Left lung (tissue), 10 donors: ENCODE data around the gene ADCY6. TPM values are rescaled to one million over a fixed set of nuclear protein-coding genes. Genes with fewer than 3 reads are reported as not detected.

Experiments
- ATAC-seq: fragments of 200-7000 bp; cut with Tn5 transposase; one replicate; pipeline ENCODE4 v1.9.1; 2020; ENCODE audit warnings: moderate library complexity
- DNase-seq, 4 donors: peaks; one replicate each; pipeline ENCODE4 v3.0.0-alpha.2; 2013 to 2020
- H3K27ac ChIP-seq, 2 donors: fragments of 200-600 bp; sonication (generic) in 1 of 2; one replicate each; pipeline versions ENCODE4 v1.5.0 to v1.8.0; 2020 to 2021
- H3K27me3 ChIP-seq, 2 donors: fragments of 200-600 bp; sonication (generic) in 1 of 2; one replicate each; pipeline versions ENCODE4 v1.5.0 to v1.8.0; 2020 to 2021
- H3K36me3 ChIP-seq, 2 donors: fragments of 200-600 bp; sonication (generic) in 1 of 2; one replicate each; pipeline versions ENCODE4 v1.5.0 to v1.8.0; 2020 to 2021
- H3K4me1 ChIP-seq, 2 donors: fragments of 200-600 bp; one replicate each; pipeline ENCODE4 v1.8.0; 2021
- H3K4me3 ChIP-seq, 2 donors: fragments of 200-600 bp; sonication (generic) in 1 of 2; one replicate each; pipeline versions ENCODE4 v1.5.0 to v1.8.0; 2020 to 2021; ENCODE audit warnings: mild to moderate bottlenecking in 1 of 2
- H3K9me3 ChIP-seq, 2 donors: fragments of 200-600 bp; sonication (generic) in 1 of 2; one replicate each; pipeline versions ENCODE4 v1.5.0 to v1.8.0; 2020 to 2021
- intact Hi-C, 2 donors: fragments of 100-400 bp; cut with DNase I; formaldehyde crosslinking; loops; one replicate each; pipeline versions ENCODE4 v1.11.2 to v1.14.2; 2022
- polyA plus RNA-seq, 6 donors: library from polyadenylated mRNA; unstranded; fragments of 120-200 nt; gene quantifications; one replicate each; pipeline ENCODE4 v1.2.1, GENCODE V29; 2013; ENCODE audit not compliant: insufficient read length in 6 of 6
- total RNA-seq, 2 donors: library from RNA; stranded (reverse); fragmentation: NEBNext Ultra II Directional; extraction: Animal tissue kit (Norgen Biotek cat#: 25700); gene quantifications; one replicate each; pipeline ENCODE4 v1.2.1, GENCODE V29; 2021
- TF ChIP-seq, protein P1 (sequence below), 2 donors: fragments of 200-600 bp; sonication (generic) in 1 of 2; IDR thresholded peaks; one replicate each; pipeline versions ENCODE4 v1.5.0 to v1.8.0; 2021; ENCODE audit warnings: antibody characterized with exemption in 2 of 2
- donor health status: DM: no; HTN: yes; CAD: no.
- donor health status: DM: no; HTN: no; CAD: no.

Gene ADCY6
- total and polyA plus RNA-seq, 8 donors, result 33.0 to 67.0 (median 56.3) TPM

DNA sequence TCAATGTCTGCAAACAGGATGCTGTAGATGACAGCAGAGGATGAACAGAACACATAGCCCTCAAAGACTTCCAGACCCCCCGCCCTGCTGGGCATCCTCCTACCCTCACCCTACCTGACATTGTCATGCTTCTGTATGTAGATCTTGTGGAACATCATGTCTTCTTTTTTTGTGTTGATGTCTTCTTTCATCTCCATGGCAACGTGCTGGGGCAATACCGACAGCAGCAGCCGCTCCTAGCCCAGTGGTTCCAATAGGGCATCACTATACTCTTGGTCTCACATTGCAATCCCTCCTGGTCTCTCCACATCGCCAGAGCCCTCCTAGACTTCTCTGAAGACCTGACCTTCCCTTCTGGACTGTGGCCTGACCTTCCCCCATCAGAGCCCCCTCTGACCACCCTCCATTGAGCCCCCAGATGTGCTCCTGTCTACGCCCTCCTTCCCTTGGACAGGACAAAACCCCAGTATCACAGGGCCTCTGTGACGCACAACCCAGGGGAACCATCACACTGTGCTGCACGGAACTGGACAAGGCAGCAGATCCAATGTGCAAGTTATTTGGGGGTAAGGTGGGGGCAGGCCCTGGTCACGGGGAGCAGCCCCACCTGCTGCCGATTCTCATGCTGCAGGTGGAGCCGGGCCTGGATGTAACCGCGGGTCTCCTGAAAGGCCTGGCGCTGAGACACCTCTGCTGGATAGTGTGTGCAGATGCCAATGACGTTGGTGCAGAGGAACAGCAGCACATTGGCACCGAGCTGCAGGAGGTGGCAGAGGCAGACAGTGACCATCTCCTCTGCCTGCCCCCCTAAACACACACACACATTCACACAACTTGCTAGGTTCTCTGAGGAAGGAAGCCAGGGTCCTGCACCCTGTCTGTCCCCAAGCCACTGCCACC lies 11.1 kb downstream of the ADCY6 start:
- TF ChIP-seq, protein P1, sequence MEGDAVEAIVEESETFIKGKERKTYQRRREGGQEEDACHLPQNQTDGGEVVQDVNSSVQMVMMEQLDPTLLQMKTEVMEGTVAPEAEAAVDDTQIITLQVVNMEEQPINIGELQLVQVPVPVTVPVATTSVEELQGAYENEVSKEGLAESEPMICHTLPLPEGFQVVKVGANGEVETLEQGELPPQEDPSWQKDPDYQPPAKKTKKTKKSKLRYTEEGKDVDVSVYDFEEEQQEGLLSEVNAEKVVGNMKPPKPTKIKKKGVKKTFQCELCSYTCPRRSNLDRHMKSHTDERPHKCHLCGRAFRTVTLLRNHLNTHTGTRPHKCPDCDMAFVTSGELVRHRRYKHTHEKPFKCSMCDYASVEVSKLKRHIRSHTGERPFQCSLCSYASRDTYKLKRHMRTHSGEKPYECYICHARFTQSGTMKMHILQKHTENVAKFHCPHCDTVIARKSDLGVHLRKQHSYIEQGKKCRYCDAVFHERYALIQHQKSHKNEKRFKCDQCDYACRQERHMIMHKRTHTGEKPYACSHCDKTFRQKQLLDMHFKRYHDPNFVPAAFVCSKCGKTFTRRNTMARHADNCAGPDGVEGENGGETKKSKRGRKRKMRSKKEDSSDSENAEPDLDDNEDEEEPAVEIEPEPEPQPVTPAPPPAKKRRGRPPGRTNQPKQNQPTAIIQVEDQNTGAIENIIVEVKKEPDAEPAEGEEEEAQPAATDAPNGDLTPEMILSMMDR (IDR thresholded peaks at IDR 0.05), result no peak
- no peak for ATAC-seq
- Histone ChIP-seq H3K27ac (no peak overlapping the region), H3K4me1 (peaks cover 7 to 24% of the 10 kb centered on the region in 2 donors), H3K4me3 (no peak overlapping the region), H3K36me3 (peaks cover 0 to 43% of the 10 kb centered on the region in 2 donors), H3K9me3 (no peaks in the 10 kb centered on the region), H3K27me3 (no peaks in the 10 kb centered on the region)
- intact Hi-C loops, result no loop called here
- peak in 1 of 4 donors; percentile 47 for DNase-seq

DNA sequence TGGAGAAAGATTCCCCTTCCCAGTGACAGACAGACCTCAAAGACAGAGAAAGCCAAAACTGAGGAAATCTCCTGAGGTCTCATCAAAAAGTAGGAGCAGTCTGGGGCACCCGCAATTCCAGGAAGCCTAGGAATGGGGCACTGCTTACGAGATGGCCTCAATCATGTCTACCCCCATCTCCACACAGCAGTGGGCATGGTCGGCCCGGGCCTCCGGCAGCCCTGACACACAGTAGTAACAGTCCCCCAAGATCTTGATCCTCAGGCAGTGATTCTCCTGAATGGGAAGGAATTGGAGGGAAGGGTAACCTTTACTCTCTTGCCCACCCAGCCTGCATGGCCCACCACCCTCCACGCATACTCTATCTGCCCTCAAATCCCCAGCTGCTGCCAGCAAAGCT lies 11.9 kb downstream of the ADCY6 start:
- H3K4me1 ChIP-seq, result peaks cover 7 to 18% of the 10 kb centered on the region in 2 donors
- H3K27ac ChIP-seq, result no peak overlapping the region
- H3K36me3 ChIP-seq, result peaks cover 0 to 48% of the 10 kb centered on the region in 2 donors
- intact Hi-C loops, result no loop called here
- no peak for ATAC-seq
- TF ChIP-seq, protein P1 (IDR thresholded peaks at IDR 0.05), result no peak
- H3K4me3 ChIP-seq, result no peak overlapping the region
- H3K9me3 ChIP-seq, result no peaks in the 10 kb centered on the region
- H3K27me3 ChIP-seq, result no peaks in the 10 kb centered on the region
- DNase-seq, result no peak

DNA sequence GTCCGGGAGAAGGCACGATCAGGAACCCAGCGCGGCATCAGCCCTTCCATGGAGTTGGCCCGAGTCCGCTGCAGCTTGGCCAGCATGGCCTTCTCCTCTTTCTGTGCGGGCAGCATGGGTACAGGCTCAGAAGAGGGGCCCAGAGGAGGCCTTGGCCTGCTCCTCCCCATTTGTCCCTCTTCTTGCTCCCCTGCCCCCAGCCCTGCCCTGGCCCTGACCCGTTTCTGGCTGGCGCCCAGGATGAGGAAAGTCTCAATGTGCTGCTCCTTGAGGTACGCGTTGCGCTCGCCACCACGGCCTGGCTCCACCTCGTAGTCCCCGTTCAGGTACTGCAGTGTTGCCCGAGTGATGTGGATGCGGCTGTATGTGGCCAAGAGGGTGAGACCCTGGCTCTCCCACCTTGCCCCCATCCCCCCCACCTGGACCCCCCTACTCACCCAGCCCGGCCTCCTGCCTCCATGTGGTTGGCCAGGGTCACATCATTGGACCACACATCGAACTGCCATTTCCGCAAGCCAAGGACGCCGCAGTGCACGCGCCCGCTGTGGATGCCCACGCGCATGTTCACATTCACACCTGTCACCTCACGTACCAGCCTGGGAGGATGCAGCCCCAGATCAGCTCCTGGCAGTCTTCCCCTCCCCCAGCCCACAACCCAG lies 12.8 kb downstream of the ADCY6 start:
- Histone ChIP-seq H3K9me3 (no peaks in the 10 kb centered on the region), H3K27me3 (no peaks in the 10 kb centered on the region), H3K36me3 (peaks cover 0 to 57% of the 10 kb centered on the region in 2 donors), H3K27ac (no peak overlapping the region), H3K4me1 (peaks cover 7 to 10% of the 10 kb centered on the region in 2 donors), H3K4me3 (no peak overlapping the region)
- TF ChIP-seq, protein P1 (IDR thresholded peaks at IDR 0.05), result no peak
- DNase-seq, result no peak
- intact Hi-C loops, result no loop called here
- no peak for ATAC-seq

DNA sequence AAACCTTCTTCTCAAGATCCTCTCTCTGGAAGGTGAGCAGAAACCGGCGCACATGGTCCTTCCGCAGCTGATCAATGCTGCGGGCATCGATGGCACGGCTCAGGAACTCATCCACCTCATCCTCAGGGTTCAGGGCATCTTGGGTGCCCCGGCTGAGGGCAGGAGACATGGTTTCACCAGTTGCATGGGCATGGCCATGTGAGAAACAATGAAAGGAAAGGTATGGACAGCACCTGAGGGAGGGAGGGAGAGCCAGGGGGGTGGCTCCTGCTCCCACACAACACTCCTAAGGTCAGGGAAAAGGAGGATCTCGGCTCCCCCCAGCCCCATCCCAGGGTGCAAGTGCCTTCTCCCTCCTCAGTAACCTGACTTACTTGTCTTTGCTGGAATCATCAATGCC lies 13.6 kb downstream of the ADCY6 start:
- intact Hi-C loops, result no loop called here
- no peak overlapping the region for H3K4me3 ChIP-seq
- H3K4me1 ChIP-seq, result peaks cover 2 to 4% of the 10 kb centered on the region in 2 donors
- peaks cover 0 to 65% of the 10 kb centered on the region in 2 donors for H3K36me3 ChIP-seq
- H3K27ac ChIP-seq, result no peak overlapping the region
- no peak for DNase-seq
- TF ChIP-seq, protein P1 (IDR thresholded peaks at IDR 0.05), result no peak
- no peak for ATAC-seq
- H3K9me3 ChIP-seq, result no peaks in the 10 kb centered on the region
- H3K27me3 ChIP-seq, result no peaks in the 10 kb centered on the region

DNA sequence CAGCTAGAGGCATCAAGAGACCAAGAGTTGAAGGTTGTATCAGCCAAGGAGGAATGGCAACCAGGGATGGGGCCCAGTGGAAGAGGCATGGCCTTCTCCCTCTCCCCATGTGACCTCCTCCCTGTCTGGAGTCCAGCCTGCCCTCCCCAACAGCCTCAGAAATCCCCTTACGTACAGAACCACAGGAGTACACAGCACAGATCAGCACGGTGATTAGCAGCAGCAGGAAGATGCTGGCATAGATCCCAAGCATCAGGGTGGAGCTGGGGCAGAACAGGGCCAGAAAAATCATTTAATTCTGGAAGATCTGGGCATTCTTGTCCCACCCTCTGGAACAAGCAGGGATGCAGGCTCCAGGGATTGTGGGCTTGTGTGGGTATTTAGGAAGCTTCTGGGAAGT lies 14.4 kb downstream of the ADCY6 start:
- peaks cover 0 to 70% of the 10 kb centered on the region in 2 donors for H3K36me3 ChIP-seq
- TF ChIP-seq, protein P1 (IDR thresholded peaks at IDR 0.05), result no peak

More for the DNA sequence above, 14.4 kb downstream of the ADCY6 start:
- no peak overlapping the region for H3K4me3 ChIP-seq
- H3K27me3 ChIP-seq, result no peaks in the 10 kb centered on the region
- no peaks in the 10 kb centered on the region for H3K9me3 ChIP-seq
- DNase-seq, result no peak
- no peak for ATAC-seq
- no peaks in the 10 kb centered on the region for H3K4me1 ChIP-seq
- intact Hi-C loops, result no loop called here
- no peak overlapping the region for H3K27ac ChIP-seq
